Measurements from ENCODE around the gene IGF2R.

The IGF2R gene

GRCh38 chr6:160044687-160045086, 75.8 kb downstream of the IGF2R start:
- H3K4me1 ChIP-seq (ENCODE audit: control insufficient read depth, low read length), result no peaks in the 10 kb centered on the region
- H3K9me3 ChIP-seq (ENCODE audit: control insufficient read depth, insufficient read depth, low read length), result no peaks in the 10 kb centered on the region
- H3K4me2 ChIP-seq (ENCODE audit: low read length), result no peak overlapping the region
- no peaks in the 10 kb centered on the region for H4K20me1 ChIP-seq (ENCODE audit: control insufficient read depth, insufficient read depth, low read depth, low read length)
- H3K79me2 ChIP-seq (ENCODE audit: control insufficient read depth, low read length), result no peaks in the 10 kb centered on the region
- no peaks in the 10 kb centered on the region for H3F3A ChIP-seq (ENCODE audit: control insufficient read depth, insufficient read depth)
- H3K27me3 ChIP-seq (ENCODE audit: control insufficient read depth, low read length), result no peaks in the 10 kb centered on the region
- peaks cover 83% of the 10 kb centered on the region for H3K36me3 ChIP-seq (ENCODE audit: control insufficient read depth, low read length)
- H3K27ac ChIP-seq (ENCODE audit: low read depth, low read length), result no peak overlapping the region
- H3K9me2 ChIP-seq (replicated peaks; ENCODE audit: control insufficient read depth, low read length), result no peaks in the 10 kb centered on the region
- no peak overlapping the region for H3K4me3 ChIP-seq (ENCODE audit: low read length)
- TF ChIP-seq CTCF (IDR thresholded peaks at IDR 0.05; ENCODE audit: low read depth, low read length, poor library complexity, severe bottlenecking) (no peak), EZH2phosphoT487 (IDR thresholded peaks at IDR 0.05; ENCODE audit: borderline replicate concordance, low read length) (no peak)

- Histone ChIP-seq H3K4me1 (ENCODE audit: control insufficient read depth, low read length) (no peaks in the 10 kb centered on the region), H3K9me2 (replicated peaks; ENCODE audit: control insufficient read depth, low read length) (no peaks in the 10 kb centered on the region), H3K4me3 (ENCODE audit: low read length) (no peak overlapping the region), H3F3A (ENCODE audit: control insufficient read depth, insufficient read depth) (no peaks in the 10 kb centered on the region), H3K9me3 (ENCODE audit: control insufficient read depth, insufficient read depth, low read length) (no peaks in the 10 kb centered on the region), H3K4me2 (ENCODE audit: low read length) (no peak overlapping the region), H3K36me3 (ENCODE audit: control insufficient read depth, low read length) (peaks cover 79% of the 10 kb centered on the region), H3K79me2 (ENCODE audit: control insufficient read depth, low read length) (no peaks in the 10 kb centered on the region), H3K27ac (ENCODE audit: low read depth, low read length) (no peak overlapping the region), H3K27me3 (ENCODE audit: control insufficient read depth, low read length) (no peaks in the 10 kb centered on the region), H4K20me1 (ENCODE audit: control insufficient read depth, insufficient read depth, low read depth, low read length) (no peaks in the 10 kb centered on the region)
- TF ChIP-seq EZH2phosphoT487 (IDR thresholded peaks at IDR 0.05; ENCODE audit: borderline replicate concordance, low read length), result no peak
- no peak for TF ChIP-seq CTCF (IDR thresholded peaks at IDR 0.05; ENCODE audit: low read depth, low read length, poor library complexity, severe bottlenecking)
Observed at GRCh38 chr6:160048471-160048870, 79.6 kb downstream of the IGF2R start.

GRCh38 chr6:160049346-160049745, 80.5 kb downstream of the IGF2R start:
- Histone ChIP-seq H3K27ac (ENCODE audit: low read depth, low read length) (no peak overlapping the region), H3K9me3 (ENCODE audit: control insufficient read depth, insufficient read depth, low read length) (no peaks in the 10 kb centered on the region), H3K79me2 (ENCODE audit: control insufficient read depth, low read length) (no peaks in the 10 kb centered on the region), H3K4me3 (ENCODE audit: low read length) (no peak overlapping the region), H3K9me2 (replicated peaks; ENCODE audit: control insufficient read depth, low read length) (no peaks in the 10 kb centered on the region), H3K4me1 (ENCODE audit: control insufficient read depth, low read length) (no peaks in the 10 kb centered on the region), H3F3A (ENCODE audit: control insufficient read depth, insufficient read depth) (no peaks in the 10 kb centered on the region), H3K27me3 (ENCODE audit: control insufficient read depth, low read length) (no peaks in the 10 kb centered on the region), H3K4me2 (ENCODE audit: low read length) (no peak overlapping the region), H4K20me1 (ENCODE audit: control insufficient read depth, insufficient read depth, low read depth, low read length) (no peaks in the 10 kb centered on the region), H3K36me3 (ENCODE audit: control insufficient read depth, low read length) (peaks cover 79% of the 10 kb centered on the region)
- TF ChIP-seq CTCF (IDR thresholded peaks at IDR 0.05; ENCODE audit: low read depth, low read length, poor library complexity, severe bottlenecking) (no peak), EZH2phosphoT487 (IDR thresholded peaks at IDR 0.05; ENCODE audit: borderline replicate concordance, low read length) (no peak)

GRCh38 chr6:160050022-160050421, 81.1 kb downstream of the IGF2R start:
- TF ChIP-seq EZH2phosphoT487 (IDR thresholded peaks at IDR 0.05; ENCODE audit: borderline replicate concordance, low read length), result no peak
- no peak for TF ChIP-seq CTCF (IDR thresholded peaks at IDR 0.05; ENCODE audit: low read depth, low read length, poor library complexity, severe bottlenecking)
- no peak overlapping the region for H3K4me2 ChIP-seq (ENCODE audit: low read length)
- peaks cover 74% of the 10 kb centered on the region for H3K36me3 ChIP-seq (ENCODE audit: control insufficient read depth, low read length)

More at GRCh38 chr6:160050022-160050421, 81.1 kb downstream of the IGF2R start:
- Histone ChIP-seq H3K27ac (ENCODE audit: low read depth, low read length) (no peak overlapping the region), H3K27me3 (ENCODE audit: control insufficient read depth, low read length) (no peaks in the 10 kb centered on the region), H3K9me2 (replicated peaks; ENCODE audit: control insufficient read depth, low read length) (no peaks in the 10 kb centered on the region), H3K4me1 (ENCODE audit: control insufficient read depth, low read length) (no peaks in the 10 kb centered on the region), H4K20me1 (ENCODE audit: control insufficient read depth, insufficient read depth, low read depth, low read length) (no peaks in the 10 kb centered on the region), H3F3A (ENCODE audit: control insufficient read depth, insufficient read depth) (no peaks in the 10 kb centered on the region), H3K9me3 (ENCODE audit: control insufficient read depth, insufficient read depth, low read length) (no peaks in the 10 kb centered on the region), H3K4me3 (ENCODE audit: low read length) (no peak overlapping the region), H3K79me2 (ENCODE audit: control insufficient read depth, low read length) (no peaks in the 10 kb centered on the region)
